Effector memory CD8-positive, alpha-beta T cell (primary cell): ENCODE results near the gene NUP155.
"Not testable (repeated sequence)": the region's sequence is repeated elsewhere in the genome, so short reads cannot be mapped to it uniquely, and the experiment has no call there.

Experiments
- ATAC-seq: fragments of 150-1000 bp; cut with Tn5 transposase; replicated peaks from 2 replicates; pipeline ENCODE4 v1.10.0; 2021; ENCODE audit warnings: mild to moderate bottlenecking, moderate library complexity
- DNase-seq, 3 experiments: peaks; one replicate each; pipeline ENCODE4 v3.0.0; 2021
- H3K27ac Mint-ChIP-seq, 2 donors: one replicate each; pipeline ENCODE4 v1.8.0; 2022; ENCODE audit warnings: mild to moderate bottlenecking in 2 of 2, mixed read lengths in 2 of 2, moderate library complexity in 2 of 2
- H3K27me3 Mint-ChIP-seq, 2 donors: one replicate each; pipeline ENCODE4 v1.8.0; 2022; ENCODE audit warnings: mixed read lengths in 2 of 2
- H3K36me3 Mint-ChIP-seq: one replicate; pipeline ENCODE4 v1.8.0; 2022; ENCODE audit warnings: mild to moderate bottlenecking, moderate library complexity, mixed read lengths; ENCODE audit not compliant: insufficient read depth
- H3K4me1 Mint-ChIP-seq, 2 donors: one replicate each; pipeline ENCODE4 v1.8.0; 2022; ENCODE audit warnings: low read depth in 2 of 2, mixed read lengths in 2 of 2
- H3K4me3 Mint-ChIP-seq, 2 donors: one replicate each; pipeline ENCODE4 v1.8.0; 2022; ENCODE audit warnings: mild to moderate bottlenecking in 2 of 2, mixed read lengths in 2 of 2, moderate library complexity in 2 of 2
- H3K9me3 Mint-ChIP-seq, 2 donors: one replicate each; pipeline ENCODE4 v1.8.0; 2022; ENCODE audit warnings: mixed read lengths in 2 of 2
- total RNA-seq, 9 experiments: gene quantifications; one replicate each; lab custom pipeline; 2026; lab: John Stamatoyannopoulos, UW

The NUP155 gene
- 58.5 to 174 (median 95.0) reads per million in 9 experiments for total RNA-seq

- no peaks in the 10 kb centered on the region for H3K27me3 Mint-ChIP-seq
- ATAC-seq (peak; percentile 92), DNase-seq (peak; percentile 81 to 83 (median 82))
- peak within 1 kb of the TSS; percentile 93 to 97 for H3K4me3 Mint-ChIP-seq
- H3K36me3 Mint-ChIP-seq: peaks cover 15% of the 10 kb centered on the region
- peak within 1 kb of the TSS; percentile 95 to 96 for H3K27ac Mint-ChIP-seq
- peaks cover 25 to 36% of the 10 kb centered on the region in 2 donors for H3K4me1 Mint-ChIP-seq
- H3K9me3 Mint-ChIP-seq: no peaks in the 10 kb centered on the region
Measured at GRCh38 chr5:37370864-37371726, at the start of gene NUP155. TSS of gene NUP155 (minus strand) at chr5:37371106. CDS start at chr5:37370977, 129 bp downstream.

GRCh38 chr5:37417347-37417746, 46.4 kb upstream of the NUP155 start:
- Mint-ChIP-seq H3K9me3 (no peaks in the 10 kb centered on the region), H3K4me3 (no peak overlapping the region), H3K36me3 (peaks cover 19% of the 10 kb centered on the region), H3K27me3 (no peaks in the 10 kb centered on the region), H3K4me1 (no peaks in the 10 kb centered on the region), H3K27ac (no peak overlapping the region)
- ATAC-seq (no peak), DNase-seq (no peak)

DNA sequence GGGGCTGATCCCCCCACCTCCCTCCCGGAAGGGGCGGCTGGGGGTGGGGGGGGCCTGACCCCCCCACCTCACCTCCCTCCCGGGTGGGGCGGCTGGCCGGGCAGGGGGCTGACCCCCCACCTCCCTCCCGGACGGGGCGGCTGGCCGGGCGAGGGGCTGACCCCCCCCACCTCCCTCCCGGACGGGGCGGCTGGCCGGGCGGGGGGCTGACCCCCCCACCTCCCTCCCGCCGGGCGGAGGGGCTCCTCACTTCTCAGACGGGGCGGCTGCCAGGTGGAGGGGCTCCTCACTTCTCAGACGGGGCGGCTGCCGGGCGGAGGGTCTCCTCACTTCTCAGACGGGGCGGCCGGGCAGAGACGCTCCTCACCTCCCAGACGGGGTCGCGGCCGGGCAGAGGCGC, 44.5 kb upstream of the NUP155 start:
- ATAC-seq, H3K4me3 Mint-ChIP-seq, H3K9me3 Mint-ChIP-seq, DNase-seq, H3K4me1 Mint-ChIP-seq, H3K27ac Mint-ChIP-seq, H3K27me3 Mint-ChIP-seq: not testable (repeated sequence)
- peaks cover 21% of the 10 kb centered on the region for H3K36me3 Mint-ChIP-seq

- DNase-seq (no peak), ATAC-seq (no peak)
- peaks cover 26% of the 10 kb centered on the region for H3K36me3 Mint-ChIP-seq
- H3K9me3 Mint-ChIP-seq: no peaks in the 10 kb centered on the region
- H3K4me1 Mint-ChIP-seq: no peaks in the 10 kb centered on the region
- no peak overlapping the region for H3K27ac Mint-ChIP-seq
- H3K4me3 Mint-ChIP-seq: no peak overlapping the region
- no peaks in the 10 kb centered on the region for H3K27me3 Mint-ChIP-seq
Measured at GRCh38 chr5:37412515-37412914, 41.6 kb upstream of the NUP155 start.

DNA sequence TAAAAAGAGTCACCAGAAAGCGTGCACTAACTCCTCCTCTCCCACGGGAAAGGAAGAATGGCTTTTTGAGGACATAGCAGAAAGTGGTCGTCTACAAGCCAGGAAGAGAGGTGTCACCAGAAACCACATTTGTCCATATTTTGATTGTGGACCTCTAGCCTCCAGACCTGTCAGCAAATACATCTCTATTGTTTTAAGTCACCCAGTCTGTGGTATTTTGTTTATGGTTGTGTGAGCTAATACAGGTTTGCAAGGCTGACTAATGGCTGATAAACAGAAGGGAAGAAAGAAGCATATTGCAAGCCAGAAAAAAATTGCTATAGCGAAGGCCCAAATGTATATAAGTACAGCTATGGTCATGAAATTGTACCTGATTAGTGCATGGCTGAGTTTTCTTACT, 29.6 kb upstream of the NUP155 start:
- peaks cover 64% of the 10 kb centered on the region for H3K36me3 Mint-ChIP-seq

GRCh38 chr5:37396352-37396751, 25.4 kb upstream of the NUP155 start:
- H3K4me1 Mint-ChIP-seq: peaks cover 3 to 5% of the 10 kb centered on the region in 2 donors
- DNase-seq (no peak), ATAC-seq (no peak)
- no peaks in the 10 kb centered on the region for H3K9me3 Mint-ChIP-seq
- no peaks in the 10 kb centered on the region for H3K27me3 Mint-ChIP-seq
- H3K4me3 Mint-ChIP-seq: no peak overlapping the region
- H3K27ac Mint-ChIP-seq: no peak overlapping the region
- H3K36me3 Mint-ChIP-seq: peaks cover 76% of the 10 kb centered on the region

More for the DNA sequence above, 29.6 kb upstream of the NUP155 start:
- Mint-ChIP-seq H3K27ac (no peak overlapping the region), H3K4me1 (no peaks in the 10 kb centered on the region), H3K9me3 (no peaks in the 10 kb centered on the region), H3K4me3 (no peak overlapping the region), H3K27me3 (no peaks in the 10 kb centered on the region)
- ATAC-seq: no peak
- DNase-seq: no peak

GRCh38 chr5:37391591-37391990, 20.7 kb upstream of the NUP155 start:
- peaks cover 52% of the 10 kb centered on the region for H3K36me3 Mint-ChIP-seq
- H3K4me1 Mint-ChIP-seq: peaks cover 8 to 10% of the 10 kb centered on the region in 2 donors
- H3K4me3 Mint-ChIP-seq: no peak overlapping the region
- no peaks in the 10 kb centered on the region for H3K27me3 Mint-ChIP-seq
- ATAC-seq (no peak), DNase-seq (no peak)
- no peak overlapping the region for H3K27ac Mint-ChIP-seq
- H3K9me3 Mint-ChIP-seq: no peaks in the 10 kb centered on the region

- H3K9me3 Mint-ChIP-seq, H3K4me1 Mint-ChIP-seq, H3K27me3 Mint-ChIP-seq: not testable (repeated sequence)
- DNase-seq (peak; percentile 65 to 75 (median 65)), ATAC-seq (peak; percentile 98)
- Mint-ChIP-seq H3K4me3 (peak within 1 kb of the TSS; percentile 91 to 95), H3K36me3 (peaks cover 32% of the 10 kb centered on the region), H3K27ac (peak within 1 kb of the TSS; percentile 79 to 81)
Measured at GRCh38 chr5:37379100-37379628, 8.3 kb upstream of the NUP155 start, which contains the start of gene WDR70. TSS of gene WDR70 (plus strand) at chr5:37379318. CDS start at chr5:37379368, 50 bp downstream.

DNA sequence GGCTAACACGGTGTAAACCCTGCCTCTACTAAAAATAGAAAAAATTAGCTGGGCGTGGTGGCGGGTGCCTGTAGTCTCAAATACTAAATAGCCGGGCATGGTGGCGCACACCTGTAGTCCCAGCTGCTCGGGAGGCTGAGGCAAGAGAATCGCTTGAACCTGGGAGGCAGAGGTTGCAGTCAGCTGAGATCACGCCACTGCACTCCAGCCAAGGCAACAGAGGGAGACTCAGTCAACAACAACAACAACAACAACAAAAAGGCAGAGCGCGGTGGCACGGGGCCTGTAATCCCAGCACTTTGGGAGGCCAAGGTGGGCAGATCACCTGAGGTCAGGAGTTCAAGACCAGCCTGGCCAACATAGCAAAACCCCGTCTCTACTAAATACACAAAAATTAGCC, 7.2 kb upstream of the NUP155 start:
- Mint-ChIP-seq H3K4me3 (peak overlapping the region; percentile 91 to 95), H3K27ac (peak overlapping the region in 1 of 2 donors; percentile 65), H3K36me3 (peaks cover 21% of the 10 kb centered on the region)
- not testable (repeated sequence) for H3K27me3 Mint-ChIP-seq, ATAC-seq, H3K4me1 Mint-ChIP-seq, H3K9me3 Mint-ChIP-seq, DNase-seq

- ATAC-seq: no peak
- H3K27me3 Mint-ChIP-seq: no peaks in the 10 kb centered on the region
- peaks cover 19 to 23% of the 10 kb centered on the region in 2 donors for H3K4me1 Mint-ChIP-seq
- no peaks in the 10 kb centered on the region for H3K9me3 Mint-ChIP-seq
- H3K27ac Mint-ChIP-seq: no peak overlapping the region
- peaks cover 15% of the 10 kb centered on the region for H3K36me3 Mint-ChIP-seq
- DNase-seq: no peak
- no peak overlapping the region for H3K4me3 Mint-ChIP-seq
Measured at GRCh38 chr5:37375091-37375490, 4.2 kb upstream of the NUP155 start.

DNA sequence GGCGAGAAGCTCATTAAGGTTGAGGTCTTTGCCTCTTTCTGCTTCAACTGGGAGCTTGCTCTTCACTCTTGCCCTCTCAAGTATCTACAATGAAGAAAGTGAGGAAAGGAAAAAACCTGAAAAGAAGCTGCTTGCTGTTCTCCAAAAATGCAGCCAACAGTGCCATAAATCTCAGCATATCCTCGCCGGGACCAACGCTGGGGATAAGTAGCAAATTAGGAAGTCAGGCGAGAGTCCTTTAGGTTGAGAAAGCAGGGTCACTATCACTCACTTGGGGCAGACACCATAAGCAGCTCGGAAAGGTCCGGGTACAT, 399 bp downstream of the NUP155 start:
- no peaks in the 10 kb centered on the region for H3K27me3 Mint-ChIP-seq
- peaks cover 15% of the 10 kb centered on the region for H3K36me3 Mint-ChIP-seq
- peak; percentile 39 for ATAC-seq
- peaks cover 27 to 40% of the 10 kb centered on the region in 2 donors for H3K4me1 Mint-ChIP-seq
- no peak for DNase-seq
- peak overlapping the region; percentile 93 to 97 for H3K4me3 Mint-ChIP-seq
- no peaks in the 10 kb centered on the region for H3K9me3 Mint-ChIP-seq
- H3K27ac Mint-ChIP-seq: peak overlapping the region; percentile 95 to 96

- no peaks in the 10 kb centered on the region for H3K9me3 Mint-ChIP-seq
- H3K36me3 Mint-ChIP-seq: peaks cover 77% of the 10 kb centered on the region
- no peaks in the 10 kb centered on the region for H3K27me3 Mint-ChIP-seq
- H3K27ac Mint-ChIP-seq: no peak overlapping the region
- DNase-seq (no peak), ATAC-seq (no peak)
- H3K4me3 Mint-ChIP-seq: no peak overlapping the region
- H3K4me1 Mint-ChIP-seq: no peaks in the 10 kb centered on the region
Measured at GRCh38 chr5:37355161-37355560, 15.7 kb downstream of the NUP155 start.

- H3K36me3 Mint-ChIP-seq: peaks cover 93% of the 10 kb centered on the region
- not testable (repeated sequence) for H3K4me3 Mint-ChIP-seq, H3K27ac Mint-ChIP-seq
Measured at GRCh38 chr5:37342741-37343140, 28.2 kb downstream of the NUP155 start.

DNA sequence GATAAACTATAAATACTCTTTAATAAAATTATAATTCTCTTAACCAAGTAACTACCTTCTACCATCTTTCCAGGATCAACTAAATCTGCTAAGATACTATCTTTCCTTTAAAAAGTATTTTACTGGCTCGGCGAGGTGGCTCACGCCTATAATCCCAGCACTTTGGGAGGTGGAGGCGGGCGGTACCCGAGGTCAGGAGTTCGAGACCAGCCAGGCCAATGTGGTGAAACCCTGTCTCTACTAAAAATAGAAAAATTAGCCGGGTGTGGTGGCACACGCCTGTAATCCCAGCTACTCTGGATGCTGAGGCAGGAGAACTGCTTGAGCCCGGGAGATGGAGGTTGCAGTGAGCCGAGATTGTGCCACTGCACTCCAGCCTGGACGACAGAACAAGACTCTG, 36.2 kb downstream of the NUP155 start:
- peaks cover 81% of the 10 kb centered on the region for H3K36me3 Mint-ChIP-seq
- DNase-seq, H3K4me1 Mint-ChIP-seq, ATAC-seq, H3K27me3 Mint-ChIP-seq, H3K4me3 Mint-ChIP-seq, H3K9me3 Mint-ChIP-seq: not testable (repeated sequence)
- peak overlapping the region in 1 of 2 donors; percentile 58 for H3K27ac Mint-ChIP-seq

More at GRCh38 chr5:37342741-37343140, 28.2 kb downstream of the NUP155 start:
- not testable (repeated sequence) for H3K9me3 Mint-ChIP-seq, DNase-seq, H3K27me3 Mint-ChIP-seq, H3K4me1 Mint-ChIP-seq, ATAC-seq
